Right atrium auricular region (tissue), 2 donors: Measurements from ENCODE around the gene PLD1. TPM values are rescaled to one million over a fixed set of nuclear protein-coding genes. Genes with fewer than 3 reads are reported as not detected.

Experiments
- DNase-seq: peaks from one replicate; pipeline ENCODE4 v3.0.0-alpha.2; 2019; ENCODE audit warnings: low spot score
- H3K27ac ChIP-seq, 2 donors: fragments of 200-600 bp; sonication (generic); 1 replicate in 1 of 2; 2 replicates in 1 of 2; pipeline ENCODE4 v1.5.1; 2016 to 2019
- H3K27me3 ChIP-seq, 2 donors: fragments of 200-600 bp; sonication (generic); one replicate each; pipeline versions ENCODE4 v1.5.1 to v1.6.0; 2017 to 2019
- H3K36me3 ChIP-seq: fragments of 200-600 bp; sonication (generic); one replicate; pipeline ENCODE4 v1.5.1; 2016
- H3K4me1 ChIP-seq, 2 donors: fragments of 200-600 bp; sonication (generic); one replicate each; pipeline versions ENCODE4 v1.5.1 to v1.6.0; 2017 to 2019
- H3K4me3 ChIP-seq, 2 donors: fragments of 200-600 bp; sonication (generic); 1 replicate in 1 of 2; 2 replicates in 1 of 2; pipeline ENCODE4 v1.5.1; 2017 to 2019; ENCODE audit warnings: mild to moderate bottlenecking in 1 of 2, moderate library complexity in 1 of 2
- H3K9me3 ChIP-seq, 2 donors: fragments of 200-600 bp; sonication (generic); one replicate each; pipeline ENCODE4 v1.5.1; 2019
- CTCF ChIP-seq, 2 donors: fragments of 200-600 bp; sonication (generic); IDR thresholded peaks; one replicate each; pipeline ENCODE4 v1.5.1; 2019; ENCODE audit warnings: antibody characterized with exemption in 2 of 2
- total RNA-seq, 2 donors: library from RNA; depleted of rRNA; stranded (reverse); fragments of >200 nt; gene quantifications; one replicate each; pipeline ENCODE4 v1.1.0, GENCODE V29; 2016

PLD1 gene
- total RNA-seq, 2 donors from 2014 or later, result 64.5 to 111 TPM

GRCh38 chr3:171558188-171558696, 252.0 kb downstream of the PLD1 start:
- H3K4me3 ChIP-seq, result no peak overlapping the region
- no peaks in the 10 kb centered on the region for H3K27me3 ChIP-seq
- peaks cover 0 to 15% of the 10 kb centered on the region in 2 donors for H3K4me1 ChIP-seq
- TF ChIP-seq CTCF (IDR thresholded peaks at IDR 0.05), result no peak
- H3K36me3 ChIP-seq, result no peaks in the 10 kb centered on the region
- no peak overlapping the region for H3K27ac ChIP-seq
- DNase-seq, result no peak
- no peaks in the 10 kb centered on the region for H3K9me3 ChIP-seq

GRCh38 chr3:171557173-171557572, 253.1 kb downstream of the PLD1 start:
- Histone ChIP-seq H3K4me1 (peaks cover 0 to 15% of the 10 kb centered on the region in 2 donors), H3K27me3 (no peaks in the 10 kb centered on the region), H3K27ac (no peak overlapping the region), H3K36me3 (no peaks in the 10 kb centered on the region), H3K4me3 (no peak overlapping the region), H3K9me3 (no peaks in the 10 kb centered on the region)
- TF ChIP-seq CTCF (IDR thresholded peaks at IDR 0.05), result no peak
- no peak for DNase-seq

- Histone ChIP-seq H3K27me3 (no peaks in the 10 kb centered on the region), H3K4me1 (peaks cover 0 to 15% of the 10 kb centered on the region in 2 donors), H3K9me3 (no peaks in the 10 kb centered on the region), H3K36me3 (no peaks in the 10 kb centered on the region), H3K4me3 (no peak overlapping the region), H3K27ac (no peak overlapping the region)
- no peak for TF ChIP-seq CTCF (IDR thresholded peaks at IDR 0.05)
- no peak for DNase-seq
These were observed 253.6 kb downstream of the PLD1 start for GRCh38 chr3:171556574-171557145.

- Histone ChIP-seq H3K36me3 (no peaks in the 10 kb centered on the region), H3K4me3 (no peak overlapping the region), H3K9me3 (no peaks in the 10 kb centered on the region), H3K27ac (no peak overlapping the region), H3K27me3 (no peaks in the 10 kb centered on the region), H3K4me1 (peaks cover 0 to 15% of the 10 kb centered on the region in 2 donors)
- no peak for DNase-seq
- TF ChIP-seq CTCF (IDR thresholded peaks at IDR 0.05), result no peak
These were observed 254.1 kb downstream of the PLD1 start for GRCh38 chr3:171556148-171556547.

GRCh38 chr3:171553086-171553485, 257.2 kb downstream of the PLD1 start:
- Histone ChIP-seq H3K27ac (no peak overlapping the region), H3K9me3 (no peaks in the 10 kb centered on the region), H3K4me1 (peaks cover 0 to 13% of the 10 kb centered on the region in 2 donors), H3K4me3 (no peak overlapping the region), H3K36me3 (no peaks in the 10 kb centered on the region), H3K27me3 (no peaks in the 10 kb centered on the region)
- TF ChIP-seq CTCF (IDR thresholded peaks at IDR 0.05), result no peak
- no peak for DNase-seq

- Histone ChIP-seq H3K27me3 (no peaks in the 10 kb centered on the region), H3K9me3 (no peaks in the 10 kb centered on the region), H3K4me3 (no peak overlapping the region), H3K27ac (no peak overlapping the region), H3K36me3 (no peaks in the 10 kb centered on the region), H3K4me1 (peaks cover 0 to 9% of the 10 kb centered on the region in 2 donors)
- no peak for DNase-seq
- TF ChIP-seq CTCF (IDR thresholded peaks at IDR 0.05), result no peak
These were observed 257.8 kb downstream of the PLD1 start for GRCh38 chr3:171552531-171552930.
